H9 (cell line): ENCODE results near the gene GALNT17. TPM values are rescaled to one million over a fixed set of nuclear protein-coding genes. Genes with fewer than 3 reads are reported as not detected.

ENCODE experiments used
- DNase-seq: peaks from one replicate; pipeline ENCODE4 v3.0.0-alpha.2; 2017
- H2AFZ ChIP-seq: one replicate; pipeline ENCODE4 v1.6.1; 2013; ENCODE audit warnings: mild to moderate bottlenecking, low read length, control low read depth, moderate library complexity
- H2AK5ac ChIP-seq: 2 replicates; pipeline ENCODE4 v1.6.1; 2013; ENCODE audit warnings: low read length, control low read depth, mixed read lengths; ENCODE audit not compliant: insufficient read length
- H2BK120ac ChIP-seq: one replicate; pipeline ENCODE4 v1.6.1; 2013; ENCODE audit warnings: low read depth, mild to moderate bottlenecking, low read length, control low read depth, inconsistent platforms; ENCODE audit not compliant: poor library complexity, severe bottlenecking
- H2BK12ac ChIP-seq: 2 replicates; pipeline ENCODE4 v1.6.1; 2013; ENCODE audit warnings: low read length, control low read depth, mixed read lengths, low read depth; ENCODE audit not compliant: insufficient read length
- H2BK15ac ChIP-seq: 2 replicates; pipeline ENCODE4 v1.6.1; 2013; ENCODE audit warnings: low read depth, low read length, control low read depth
- H2BK20ac ChIP-seq: one replicate; pipeline ENCODE4 v1.6.1; 2013; ENCODE audit warnings: low read depth, mild to moderate bottlenecking, low read length, control low read depth, inconsistent platforms; ENCODE audit not compliant: poor library complexity, severe bottlenecking
- H2BK5ac ChIP-seq: 2 replicates; pipeline ENCODE4 v1.6.1; 2013; ENCODE audit warnings: low read length, control low read depth, mixed read lengths; ENCODE audit not compliant: insufficient read length
- H3K14ac ChIP-seq: 2 replicates; pipeline ENCODE4 v1.6.1; 2013; ENCODE audit warnings: low read length, control low read depth; ENCODE audit not compliant: insufficient read depth
- H3K18ac ChIP-seq: 2 replicates; pipeline ENCODE4 v1.6.1; 2013; ENCODE audit warnings: low read depth, mild to moderate bottlenecking, mixed read lengths, low read length, control low read depth; ENCODE audit not compliant: insufficient read length
- H3K23ac ChIP-seq: 2 replicates; pipeline ENCODE4 v1.6.1; 2013; ENCODE audit warnings: low read length, control low read depth, mixed read lengths, low read depth; ENCODE audit not compliant: insufficient read length
- H3K23me2 ChIP-seq: 2 replicates; pipeline ENCODE4 v1.6.1; 2013; ENCODE audit warnings: low read depth, mild to moderate bottlenecking, mixed read lengths, low read length, control low read depth; ENCODE audit not compliant: insufficient read length, poor library complexity, severe bottlenecking
- H3K27ac ChIP-seq: 2 replicates; pipeline ENCODE4 v1.5.1; 2013; ENCODE audit warnings: low read length, control low read depth, mixed read lengths, low read depth; ENCODE audit not compliant: insufficient read length
- H3K27me3 ChIP-seq: 2 replicates; pipeline ENCODE4 v1.6.1; 2013; ENCODE audit warnings: low read length, control low read depth, inconsistent platforms; ENCODE audit not compliant: insufficient read depth
- H3K4ac ChIP-seq: 2 replicates; pipeline ENCODE4 v1.6.1; 2013; ENCODE audit warnings: low read depth, mild to moderate bottlenecking, control low read depth, inconsistent platforms, low read length, moderate library complexity
- H3K4me1 ChIP-seq: 2 replicates; pipeline ENCODE4 v1.6.1; 2013; ENCODE audit warnings: low read length, control low read depth, inconsistent platforms; ENCODE audit not compliant: insufficient read depth
- H3K4me2 ChIP-seq: 2 replicates; pipeline ENCODE4 v1.6.1; 2013; ENCODE audit warnings: low read length, control low read depth, mixed read lengths; ENCODE audit not compliant: insufficient read length, insufficient read depth
- H3K56ac ChIP-seq: 2 replicates; pipeline ENCODE4 v1.6.1; 2013; ENCODE audit warnings: low read depth, mild to moderate bottlenecking, mixed read lengths, low read length, control low read depth; ENCODE audit not compliant: insufficient read length
- H3K79me1 ChIP-seq: 2 replicates; pipeline ENCODE4 v1.6.1; 2013; ENCODE audit warnings: low read depth, mild to moderate bottlenecking, moderate library complexity, low read length, control low read depth, inconsistent platforms; ENCODE audit not compliant: insufficient read depth, poor library complexity, severe bottlenecking
- H3K79me2 ChIP-seq: 2 replicates; pipeline ENCODE4 v1.6.1; 2013; ENCODE audit warnings: low read length, control low read depth, inconsistent platforms; ENCODE audit not compliant: insufficient read depth
- H3K9ac ChIP-seq: 2 replicates; pipeline ENCODE4 v1.6.1; 2013; ENCODE audit warnings: low read length, control low read depth, mixed read lengths; ENCODE audit not compliant: insufficient read length; ENCODE audit errors: extremely low read depth
- H3K9me3 ChIP-seq: one replicate; pipeline ENCODE4 v1.6.1; 2013; ENCODE audit warnings: low read depth, low read length, inconsistent platforms; ENCODE audit not compliant: control insufficient read depth
- H3T11ph ChIP-seq: one replicate; pipeline ENCODE4 v1.6.1; 2013; ENCODE audit warnings: mild to moderate bottlenecking, low read length, control low read depth, inconsistent platforms
- H4K20me1 ChIP-seq: one replicate; pipeline ENCODE4 v1.6.1; 2013; ENCODE audit not compliant: control insufficient read depth, insufficient read length, insufficient read depth
- H4K5ac ChIP-seq: 2 replicates; pipeline ENCODE4 v1.6.1; 2013; ENCODE audit warnings: low read depth, mild to moderate bottlenecking, mixed read lengths, low read length, control low read depth; ENCODE audit not compliant: insufficient read length
- H4K8ac ChIP-seq: replicated peaks from 2 replicates; pipeline ENCODE4 v1.6.1; 2013; ENCODE audit warnings: low read length, control low read depth, mixed read lengths, low read depth; ENCODE audit not compliant: insufficient read length
- H4K91ac ChIP-seq: 2 replicates; pipeline ENCODE4 v1.6.1; 2013; ENCODE audit warnings: low read depth, mild to moderate bottlenecking, moderate library complexity, mixed read lengths, low read length, control low read depth; ENCODE audit not compliant: insufficient read length
- H3K27ac Mint-ChIP-seq, 3 experiments: 2 replicates in 2 of 3; 3 replicates in 1 of 3; pipeline ENCODE4 v1.8.0; 2020 to 2021; ENCODE audit warnings: mixed read lengths in 3 of 3, mild to moderate bottlenecking in 1 of 3, moderate library complexity in 1 of 3
- H3K27me3 Mint-ChIP-seq: 2 replicates; pipeline ENCODE4 v1.8.0; 2021; ENCODE audit warnings: low read depth, mild to moderate bottlenecking, moderate library complexity, mixed read lengths
- H3K36me3 Mint-ChIP-seq, 3 experiments: 2 replicates in 2 of 3; 3 replicates in 1 of 3; pipeline ENCODE4 v1.8.0; 2020 to 2021; ENCODE audit warnings: low read depth in 3 of 3, mixed read lengths in 3 of 3; ENCODE audit not compliant: insufficient read depth in 1 of 3
- H3K4me1 Mint-ChIP-seq, 2 experiments: 2 replicates each; pipeline ENCODE4 v1.8.0; 2020; ENCODE audit warnings: mixed read lengths in 2 of 2
- H3K4me3 Mint-ChIP-seq, 2 experiments: 2 replicates in 1 of 2; 3 replicates in 1 of 2; pipeline ENCODE4 v1.8.0; 2020 to 2021; ENCODE audit warnings: mild to moderate bottlenecking in 2 of 2, mixed read lengths in 2 of 2, moderate library complexity in 1 of 2
- H3K9me3 Mint-ChIP-seq, 2 experiments: 2 replicates in 1 of 2; 3 replicates in 1 of 2; pipeline ENCODE4 v1.8.0; 2020; ENCODE audit warnings: mild to moderate bottlenecking in 2 of 2, mixed read lengths in 2 of 2, moderate library complexity in 1 of 2
- CTCF ChIP-seq: fragments of 200-600 bp; sonication (generic); conservative IDR thresholded peaks from 3 replicates; pipeline ENCODE4 v1.8.0; 2021; ENCODE audit warnings: antibody characterized with exemption, mild to moderate bottlenecking
- WGBS: extraction: QIAGEN DNeasy Blood & Tissue Kit; methylation state at CpG from one replicate; pipeline ENCODE4 v1.1.7; 2013; ENCODE audit warnings: missing lambda C conversion rate, low lambda C conversion rate, mixed read lengths; ENCODE audit not compliant: insufficient read length; ENCODE audit errors: extremely low coverage; 5-methylcytosine and 5-hydroxymethylcytosine counted together
- total RNA-seq: library from RNA; stranded (reverse); gene quantifications from 2 replicates; pipeline ENCODE4 v1.2.1, GENCODE V29; 2021

GALNT17 gene
- total RNA-seq, 1 experiment from 2014 or later, result 43.2 TPM

DNA sequence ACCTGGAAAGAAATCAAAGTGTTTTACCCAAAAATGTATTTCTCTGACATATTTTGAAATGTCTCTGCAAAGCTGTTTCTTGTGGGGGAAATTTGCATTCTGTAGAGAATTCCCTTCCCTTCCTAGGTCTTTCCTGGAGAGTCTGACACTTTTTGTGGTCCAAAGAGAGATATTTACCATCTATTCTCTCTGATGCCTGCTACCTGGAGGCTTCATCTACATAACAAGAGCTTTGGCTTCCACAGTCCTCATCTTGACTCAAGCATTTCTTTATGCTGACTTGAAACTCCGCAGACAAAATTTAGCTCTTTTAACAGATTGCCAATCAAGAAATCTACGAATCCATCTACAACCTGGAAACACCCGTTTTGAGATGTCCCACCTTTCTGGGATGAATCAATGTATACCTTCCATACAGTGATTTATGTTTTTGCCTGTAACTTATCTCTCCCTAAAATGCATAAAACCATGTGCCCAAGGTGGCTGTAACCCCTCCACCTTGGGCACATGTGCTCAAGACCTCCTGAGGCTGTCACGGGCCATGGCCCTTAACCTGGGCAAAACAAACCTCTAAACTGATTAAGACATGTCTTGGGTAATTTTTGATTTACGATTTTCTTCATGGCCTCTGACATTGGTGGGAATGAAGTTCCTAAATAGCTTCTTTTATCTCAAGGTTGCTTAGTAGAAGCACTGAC is 334.7 kb downstream of the GALNT17 start:
- peak overlapping the region in 1 of 2 experiments; percentile 53; a peak in 1 of 5 replicates for H3K4me3 Mint-ChIP-seq
- Histone ChIP-seq H4K8ac (no peak overlapping the region), H2BK120ac (no peak overlapping the region), H3K4me2 (peak overlapping the region; percentile 51), H3K23ac (no peak overlapping the region), H3K27ac (peak overlapping the region; percentile 89), H3K79me2 (no peaks in the 10 kb centered on the region), H4K20me1 (no peaks in the 10 kb centered on the region), H4K91ac (no peak overlapping the region), H4K5ac (no peak overlapping the region), H2AFZ (no peak overlapping the region), H3K23me2 (no peaks in the 10 kb centered on the region), H3K18ac (no peak overlapping the region), H2BK15ac (no peak overlapping the region), H3T11ph (no peak overlapping the region), H3K14ac (no peak overlapping the region), H3K4ac (no peak overlapping the region; the same call in 1 of the 2 replicates), H2BK20ac (no peak overlapping the region), H2BK12ac (no peak overlapping the region), H3K56ac (no peak overlapping the region), H2BK5ac (no peak overlapping the region), H3K79me1 (no peaks in the 10 kb centered on the region), H2AK5ac (no peak overlapping the region), H3K9ac (no peak overlapping the region), H3K27me3 (no peaks in the 10 kb centered on the region), H3K4me1 (peaks cover 25% of the 10 kb centered on the region; the same call in 1 of the 2 replicates), H3K9me3 (no peaks in the 10 kb centered on the region)
- H3K9me3 Mint-ChIP-seq, result no peaks in the 10 kb centered on the region; a peak in 1 of 5 replicates
- peaks cover 14 to 35% (median 23%) of the 10 kb centered on the region in 3 experiments; a peak in 6 of 7 replicates for H3K36me3 Mint-ChIP-seq
- TF ChIP-seq CTCF, result no peak
- no CpG with 5 or more reads among the region's 5 CpGs for WGBS
- H3K27ac Mint-ChIP-seq, result peak overlapping the region; percentile 94 to 99 (median 97)
- no peak for DNase-seq
- H3K4me1 Mint-ChIP-seq, result peaks cover 74 to 84% of the 10 kb centered on the region in 2 experiments
- H3K27me3 Mint-ChIP-seq, result no peaks in the 10 kb centered on the region
